A549 (cell line): Measurements from ENCODE around the gene SGTB. TPM values are rescaled to one million over a fixed set of nuclear protein-coding genes. Genes with fewer than 3 reads are reported as not detected.
"Not testable (repeated sequence)": the region's sequence is repeated elsewhere in the genome, so short reads cannot be mapped to it uniquely, and the experiment has no call there.

Experiments used
- ATAC-seq, 2 experiments: fragments of 200-7000 bp in 1 of 2; fragments of >200 bp in 1 of 2; cut with Nextera tagmentation in 1 of 2; cut with Tn5 transposase in 1 of 2; 3 replicates each; pipeline versions ENCODE4 v1.8.0 to v1.9.1; 2018 to 2020; ENCODE audit warnings: mild to moderate bottlenecking in 1 of 2, moderate library complexity in 1 of 2
- CTCF ChIA-PET: fragments of 300-600 bp; sonication (Branson Sonifier 250); formaldehyde crosslinking; extraction: SDS; loops from one replicate; lab custom pipeline; 2021; ENCODE audit warnings: antibody characterized with exemption, inconsistent platforms; lab: Yijun Ruan, JAX
- POLR2A ChIA-PET: fragments of 350-600 bp; formaldehyde crosslinking; extraction: SDS; loops from one replicate; lab custom pipeline; 2021; ENCODE audit warnings: antibody characterized with exemption, inconsistent platforms; lab: Yijun Ruan, JAX
- DNase-seq, 2 experiments: peaks; one replicate each; pipeline versions ENCODE4 v3.0.0 to v3.0.0-alpha.2; 2011 to 2016; ENCODE audit warnings: low read depth in 1 of 2, low spot score in 1 of 2
- FAIRE-seq: peaks from 2 replicates; lab custom pipeline; 2011; peaks lifted over from hg19 to GRCh38; lab: Jason Lieb, UNC
- H3K27ac ChIP-seq, 2 experiments: fragments of >200 bp; sonication (Bioruptor Twin); formaldehyde crosslinking; 3 replicates each; pipeline ENCODE4 v1.5.1; 2016 to 2017
- H3K4me1 ChIP-seq: fragments of >200 bp; sonication (Bioruptor Twin); formaldehyde crosslinking; 3 replicates; pipeline ENCODE4 v1.6.1; 2016
- H3K4me2 ChIP-seq: fragments of >200 bp; sonication (Bioruptor Twin); formaldehyde crosslinking; 3 replicates; pipeline ENCODE4 v1.6.1; 2016
- H3K4me3 ChIP-seq: fragments of >200 bp; sonication (Bioruptor Twin); formaldehyde crosslinking; 3 replicates; pipeline ENCODE4 v1.5.1; 2016
- H3K9me3 ChIP-seq: fragments of >200 bp; sonication (Bioruptor Twin); formaldehyde crosslinking; 3 replicates; pipeline ENCODE4 v1.6.1; 2016
- ESRRA ChIP-seq: fragments of 150-350 bp; IDR thresholded peaks from 2 replicates; pipeline ENCODE4 v1.6.1; 2014; ENCODE audit warnings: mild to moderate bottlenecking, low read length, borderline replicate concordance
- FOSL2 ChIP-seq, 2 experiments: fragments of 450-650 bp in 1 of 2; fragments of >200 bp in 1 of 2; sonication (Bioruptor Twin) in 1 of 2; formaldehyde crosslinking; IDR thresholded peaks; 2 replicates each; pipeline versions ENCODE4 v1.5.0 to v1.6.1; 2016 to 2020; ENCODE audit warnings: mild to moderate bottlenecking in 1 of 2, moderate library complexity in 1 of 2
- JUN ChIP-seq, 2 experiments: fragments of >200 bp; sonication (Bioruptor Twin); formaldehyde crosslinking; IDR thresholded peaks; 2 replicates in 1 of 2; 3 replicates in 1 of 2; pipeline ENCODE4 v1.6.1; 2016 to 2017
- MAFK ChIP-seq: fragments of 450-650 bp; IDR thresholded peaks from 2 replicates; pipeline ENCODE4 v1.6.1; 2014; ENCODE audit not compliant: partially characterized antibody
- MAZ ChIP-seq: fragments of 150-350 bp; IDR thresholded peaks from 2 replicates; pipeline ENCODE4 v1.6.1; 2014; ENCODE audit warnings: antibody characterized with exemption, low read depth, low read length, borderline replicate concordance
- RFX5 ChIP-seq: fragments of 450-650 bp; IDR thresholded peaks from 2 replicates; pipeline ENCODE4 v1.7.1; 2014; ENCODE audit warnings: antibody characterized with exemption, mild to moderate bottlenecking, moderate library complexity
- RNF2 ChIP-seq: fragments of 200-600 bp; sonication (generic); IDR thresholded peaks from 2 replicates; pipeline ENCODE4 v1.6.1; 2016; ENCODE audit warnings: low read depth, mild to moderate bottlenecking, antibody characterized with exemption, moderate library complexity, borderline replicate concordance
- WGBS: methylation state at CpG from one replicate; pipeline ENCODE4 v1.1.6; 2017; ENCODE audit errors: missing lambda C conversion rate; 5-methylcytosine and 5-hydroxymethylcytosine counted together
- polyA plus RNA-seq, 4 experiments: library from polyadenylated mRNA; depleted of rRNA in 3 of 4; stranded (reverse); fragments of >200 nt; fragmentation: RNase III in 1 of 4; extraction: RNeasy Plus Mini Kit Qiagen cat#74134 plus additional on column Dnase treatment in 1 of 4; gene quantifications; 2 replicates in 3 of 4; 3 replicates in 1 of 4; pipeline ENCODE4 v1.2.3, GENCODE V29; 2011 to 2017

SGTB gene
- polyA plus RNA-seq, 2 of the 4 experiments (the other 2 are of a cell fraction) = 8.6 to 17.4 TPM

GRCh38 chr5:65736011-65736410 is 14.1 kb upstream of the SGTB start:
- peaks cover 17% of the 10 kb centered on the region for H3K4me1 ChIP-seq
- no peak for TF ChIP-seq RFX5
- no peak overlapping the region for H3K27ac ChIP-seq
- H3K4me2 ChIP-seq = no peak overlapping the region
- ATAC-seq = no peak
- whole genome bisulfite sequencing = 97% methylated on average over 1 of the region's 1 CpG
- ChIA-PET POLR2A (no interaction called here), CTCF (no interaction called here)
- FAIRE-seq = no peak
- no peak for DNase-seq
- no peak overlapping the region for H3K4me3 ChIP-seq
- no peaks in the 10 kb centered on the region for H3K9me3 ChIP-seq

GRCh38 chr5:65734921-65735320 is 13.0 kb upstream of the SGTB start:
- WGBS = 91% methylated on average over 1 of the region's 1 CpG
- Histone ChIP-seq H3K4me1 (peaks cover 20% of the 10 kb centered on the region), H3K9me3 (no peaks in the 10 kb centered on the region), H3K27ac (no peak overlapping the region), H3K4me3 (no peak overlapping the region), H3K4me2 (no peak overlapping the region)
- FAIRE-seq (no peak), ATAC-seq (no peak), DNase-seq (no peak)
- TF ChIP-seq JUN (IDR thresholded peaks at IDR 0.05) (no peak), RNF2 (no peak)
- ChIA-PET CTCF (interaction anchor here (1.1 kb wide), 1 partner anchor 10 kb away, joined by 4 read pairs; no protein-coding TSS in a partner anchor), POLR2A (no interaction called here)

DNA sequence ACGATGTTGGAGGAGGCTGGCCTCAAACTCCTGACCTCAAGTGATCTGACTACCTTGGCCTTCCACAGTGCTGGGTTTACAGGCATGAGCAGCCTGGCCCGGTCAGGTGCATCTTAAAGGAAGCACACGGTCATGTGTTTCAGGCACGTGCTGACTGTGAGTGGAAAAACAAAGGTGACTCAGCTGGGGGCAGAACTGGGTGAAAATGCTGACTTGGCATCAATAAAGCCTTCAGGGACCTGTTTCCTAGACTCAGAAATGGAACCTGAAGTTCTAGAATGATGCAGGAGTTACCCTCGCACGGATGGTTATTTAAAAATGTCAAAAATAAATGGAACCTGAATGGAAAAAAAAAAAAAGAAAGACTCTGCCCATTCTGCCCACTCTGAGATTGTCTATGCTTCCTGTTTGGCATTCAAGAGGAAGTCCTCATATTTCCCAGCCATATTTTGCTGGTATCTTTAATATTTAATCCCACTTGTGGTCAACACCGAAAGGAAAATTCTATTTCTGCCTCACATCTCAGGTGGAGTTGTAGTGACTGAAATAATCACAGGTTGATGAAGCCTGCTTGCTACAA is 12.4 kb upstream of the SGTB start:
- H3K4me2 ChIP-seq, POLR2A ChIA-PET, H3K9me3 ChIP-seq, FAIRE-seq, H3K4me3 ChIP-seq, DNase-seq, ATAC-seq, H3K27ac ChIP-seq: not testable (repeated sequence)
- WGBS = 86% methylated on average over 7 of the region's 7 CpGs
- CTCF ChIA-PET = interaction anchor here (1.1 kb wide), 1 partner anchor 9 kb away, joined by 4 read pairs; no protein-coding TSS in a partner anchor
- TF ChIP-seq MAFK = peak; percentile 95
- peaks cover 23% of the 10 kb centered on the region for H3K4me1 ChIP-seq

DNA sequence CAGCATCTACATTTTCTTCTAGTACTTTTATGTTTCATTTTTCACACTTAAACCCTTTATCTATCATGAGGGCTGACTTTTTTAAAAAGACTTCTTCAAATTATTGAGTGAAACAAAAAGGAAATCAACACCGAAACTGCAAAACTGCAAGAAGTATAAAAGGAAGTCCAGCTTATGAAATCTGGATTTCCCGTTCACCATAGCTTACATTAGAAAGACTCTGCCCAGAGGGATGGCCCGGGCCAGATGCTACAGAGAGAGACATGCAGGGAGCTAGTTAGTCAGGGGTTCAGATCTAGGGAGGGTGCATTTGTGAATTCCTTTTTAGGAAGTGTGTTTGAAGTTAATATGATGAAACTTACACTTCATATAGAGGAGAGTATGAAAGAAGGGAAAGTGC is 10.1 kb upstream of the SGTB start:
- H3K27ac ChIP-seq, POLR2A ChIA-PET, FAIRE-seq, ATAC-seq, H3K4me3 ChIP-seq, H3K4me2 ChIP-seq, DNase-seq, H3K9me3 ChIP-seq: not testable (repeated sequence)
- 97% methylated on average over 3 of the region's 3 CpGs for WGBS
- peaks cover 29% of the 10 kb centered on the region for H3K4me1 ChIP-seq
- CTCF ChIA-PET = interaction anchor here (1.1 kb wide), 1 partner anchor 9 kb away, joined by 3 read pairs; no protein-coding TSS in a partner anchor

DNA sequence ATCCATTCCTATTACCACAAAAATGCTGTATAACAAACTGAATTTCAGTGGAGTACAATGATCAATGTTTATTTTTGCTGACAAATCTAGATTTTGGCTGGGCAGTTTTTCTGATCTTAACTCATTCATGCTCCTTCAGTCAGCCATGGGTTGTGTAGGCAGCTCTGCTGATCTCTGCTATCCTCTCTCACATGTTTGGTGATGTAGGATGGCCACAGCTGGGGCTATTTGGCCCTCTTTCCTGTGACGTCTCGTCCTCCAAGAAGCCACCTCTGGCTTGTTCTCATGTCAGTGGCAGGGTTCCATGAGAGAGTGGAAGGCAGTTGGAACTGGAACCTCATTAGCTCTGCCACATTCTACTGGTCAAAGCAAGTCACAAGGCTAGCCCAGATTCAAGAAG is 9.0 kb upstream of the SGTB start:
- DNase-seq (no peak), FAIRE-seq (no peak)
- no peak overlapping the region for H3K4me2 ChIP-seq
- TF ChIP-seq MAZ (no peak), MAFK (peak; percentile 63)
- TF ChIP-seq, all 56 proteins: peak for 1
- WGBS = 90% methylated on average over 2 of the region's 2 CpGs
- ATAC-seq = no peak
- no peak overlapping the region for H3K27ac ChIP-seq
- H3K9me3 ChIP-seq = no peaks in the 10 kb centered on the region
- ChIA-PET CTCF (interaction anchor here (0.7 kb wide), 1 partner anchor 341 kb away, joined by 3 read pairs; no protein-coding TSS in a partner anchor), POLR2A (no interaction called here)
- peaks cover 37% of the 10 kb centered on the region for H3K4me1 ChIP-seq
- no peak overlapping the region for H3K4me3 ChIP-seq

GRCh38 chr5:65728218-65728617 is 6.3 kb upstream of the SGTB start:
- no peak for FAIRE-seq
- Histone ChIP-seq H3K4me3 (no peak overlapping the region), H3K4me1 (peaks cover 38% of the 10 kb centered on the region), H3K27ac (no peak overlapping the region), H3K4me2 (peak overlapping the region; percentile 50; the same call in 2 of the 3 replicates), H3K9me3 (no peaks in the 10 kb centered on the region)
- DNase-seq = no peak
- ATAC-seq = no peak
- TF ChIP-seq ESRRA (no peak), FOSL2 (IDR thresholded peaks at IDR 0.05) (no peak), FOSL2 (CRISPR knock-in tag; IDR thresholded peaks at IDR 0.05) (0 out of 2 replicates have a peak, but pooled peaks have one; percentile 12)
- WGBS = 35% methylated on average over 1 of the region's 1 CpG
- CTCF ChIA-PET = interaction anchor here (1.1 kb wide), 1 partner anchor 49 kb away, joined by 3 read pairs; no protein-coding TSS in a partner anchor
- POLR2A ChIA-PET = no interaction called here
